ENCODE results near the gene FGD2.

Gene FGD2

GRCh38 chr6:37059344-37060194 is 54.1 kb downstream of the FGD2 start:
- peak; percentile 84 to 91 for DNase-seq

DNA sequence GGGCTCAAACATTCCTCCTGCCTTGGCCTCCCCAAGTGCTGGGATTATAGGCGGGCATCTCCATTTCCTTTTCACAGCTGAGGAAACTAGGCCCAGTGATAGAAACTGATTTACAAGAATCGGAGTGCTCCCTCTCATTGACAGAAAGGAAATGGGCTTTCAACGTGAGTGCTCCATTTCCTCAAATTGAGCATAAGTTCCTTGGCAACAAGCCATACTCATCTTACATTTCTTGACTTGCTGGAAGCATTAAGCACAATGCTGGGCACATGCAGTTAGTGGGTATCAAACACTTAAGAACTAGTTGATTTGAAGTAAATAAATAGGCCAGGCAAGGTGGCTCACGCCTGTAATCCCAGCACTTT is 54.7 kb downstream of the FGD2 start:
- DNase-seq, result peak; percentile 47 to 52

- no peak for DNase-seq
Measured at GRCh38 chr6:37061157-37061804, 55.8 kb downstream of the FGD2 start.

- peak; percentile 80 to 81 for DNase-seq
Measured at GRCh38 chr6:37062424-37062823, 57.0 kb downstream of the FGD2 start.

- no peak for DNase-seq
Measured at GRCh38 chr6:37068356-37069270, 63.2 kb downstream of the FGD2 start.

DNA sequence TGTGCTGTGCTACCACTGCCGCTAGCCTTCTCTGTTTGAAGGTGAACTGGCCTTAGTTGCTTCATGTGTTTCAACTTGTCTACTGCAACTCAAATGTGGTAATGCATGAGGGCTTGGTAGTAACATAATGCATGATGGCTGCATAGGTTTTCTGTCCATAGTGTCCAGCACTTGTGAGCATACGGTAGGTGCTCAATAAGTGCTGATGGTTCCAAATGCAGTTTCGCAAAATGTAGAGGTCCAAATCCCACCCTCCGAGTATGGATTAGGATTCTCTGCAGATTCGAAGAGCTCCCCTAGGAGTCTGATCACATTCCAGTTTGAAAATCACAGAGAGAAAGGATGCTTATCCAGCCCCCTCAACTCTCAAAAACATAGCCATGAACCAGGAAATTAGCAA is 64.2 kb downstream of the FGD2 start:
- no peak for DNase-seq

DNA sequence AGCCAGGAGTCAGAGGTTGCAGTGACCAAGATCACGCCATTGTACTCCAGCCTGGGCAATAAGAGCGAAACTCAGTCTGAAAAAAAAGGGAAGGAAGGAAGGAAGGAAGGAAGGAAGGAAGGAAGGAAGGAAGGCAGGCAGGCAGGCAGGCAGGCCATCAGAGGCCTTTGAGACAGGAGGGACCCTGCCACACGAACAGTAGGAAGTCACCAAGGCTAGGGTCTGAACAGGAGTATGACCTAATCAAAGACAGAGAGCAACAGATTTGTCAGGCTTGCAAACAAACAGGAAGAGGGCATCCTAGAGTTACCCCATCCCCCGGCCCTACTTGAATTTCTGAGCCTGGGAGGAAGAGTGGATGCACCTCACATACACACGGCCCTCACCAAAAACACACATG is 67.1 kb downstream of the FGD2 start:
- no peak for DNase-seq

DNA sequence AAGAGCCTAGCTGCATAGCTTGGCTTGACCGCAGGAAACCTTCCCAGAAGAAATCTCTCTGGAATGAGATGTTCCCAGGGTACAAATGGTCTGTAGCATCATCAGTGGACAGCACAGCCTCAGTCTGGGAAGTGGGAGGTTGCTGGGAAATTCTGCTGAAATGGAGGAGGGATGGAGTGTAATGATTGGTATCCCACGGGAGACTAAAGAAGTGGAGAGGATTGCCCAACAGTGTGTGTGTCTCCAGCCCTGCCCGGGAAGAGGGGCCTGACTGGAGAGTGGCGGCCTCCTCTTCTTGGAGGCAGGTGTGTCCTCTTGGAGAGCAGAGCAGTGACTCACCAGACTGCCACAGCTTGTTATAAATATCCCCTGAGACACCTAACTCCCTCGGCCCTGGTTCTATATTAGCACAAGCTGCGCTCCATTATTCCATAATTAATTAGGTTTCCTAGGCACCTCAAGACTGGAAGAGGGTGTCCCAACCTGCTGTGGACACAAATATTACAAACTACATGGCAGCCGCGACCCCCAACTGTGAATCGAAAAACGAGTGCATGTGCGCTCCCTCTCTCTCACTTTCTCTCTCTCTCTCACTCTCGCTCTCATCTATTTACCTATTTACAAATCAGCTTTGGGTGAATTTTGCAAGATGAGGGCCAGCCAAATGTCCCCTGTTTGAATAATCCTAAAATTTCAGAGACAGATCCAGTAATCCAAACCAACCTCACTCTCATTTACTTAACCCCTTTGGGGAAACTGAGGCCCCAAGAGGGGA is 68.8 kb downstream of the FGD2 start:
- DNase-seq, result no peak

DNA sequence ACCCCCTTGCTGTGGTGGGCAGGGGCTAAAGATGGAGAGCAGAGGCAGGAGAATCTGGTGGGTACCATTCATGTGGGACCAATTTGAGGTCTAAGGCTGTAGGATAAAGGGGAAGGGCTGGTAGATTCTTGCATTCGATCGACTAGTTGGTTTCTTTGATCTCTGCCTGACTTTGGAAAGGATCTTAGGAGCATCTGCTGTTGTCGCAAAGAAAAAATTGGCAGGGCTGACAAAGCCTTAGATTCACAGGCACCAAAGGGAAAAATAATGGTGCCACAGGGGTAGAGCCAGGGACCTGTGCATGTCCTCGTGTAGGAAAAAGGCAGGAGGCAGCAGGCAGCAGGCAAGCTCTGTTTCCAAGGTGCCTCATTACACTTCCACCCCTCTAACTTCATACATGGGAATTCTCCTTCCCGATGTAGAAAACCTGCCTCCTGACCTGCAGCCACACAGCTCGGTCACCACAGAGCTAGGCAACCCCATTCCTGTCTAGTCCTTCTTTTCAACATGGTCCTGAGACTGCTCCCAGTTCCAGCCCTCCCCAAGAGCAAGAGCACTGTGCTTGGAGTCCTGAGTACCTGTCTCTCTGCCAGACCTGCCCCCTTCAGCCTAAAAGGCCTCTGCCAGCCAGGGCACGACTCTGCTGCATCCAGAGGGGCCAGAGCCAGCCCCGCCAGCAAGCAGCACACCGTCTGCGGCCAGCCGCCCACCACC is 71.9 kb downstream of the FGD2 start:
- no peak for DNase-seq

DNA sequence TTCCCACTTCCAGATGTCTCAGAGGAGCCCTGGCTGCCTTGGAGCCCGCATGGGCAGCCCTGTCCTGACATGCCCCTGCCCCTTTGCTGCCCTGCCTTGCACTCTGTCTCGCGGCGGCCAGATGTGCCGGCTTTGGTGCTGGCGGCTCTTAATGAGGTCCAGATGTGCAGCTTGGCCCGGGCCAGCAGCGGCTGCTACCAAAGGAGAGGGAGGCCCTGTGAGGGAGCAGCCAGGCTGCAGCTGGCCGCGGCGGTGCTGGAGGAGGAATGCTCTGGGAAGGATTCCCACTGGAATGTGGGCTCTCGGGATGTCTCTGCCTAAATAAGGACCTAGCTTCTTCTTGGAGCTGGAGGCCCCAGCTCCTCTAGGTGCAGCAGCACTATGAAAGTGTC is 72.4 kb downstream of the FGD2 start:
- no peak for DNase-seq
